HepG2 (cell line): Measurements from ENCODE around the gene GADD45A. TPM values are rescaled to one million over a fixed set of nuclear protein-coding genes. Genes with fewer than 3 reads are reported as not detected.

ENCODE experiments used
- ATAC-seq: fragments of 200-7000 bp; cut with Tn5 transposase; 3 replicates; pipeline ENCODE4 v1.9.1; 2020; ENCODE audit warnings: mild to moderate bottlenecking, moderate library complexity
- BruUV-seq: library from RNA; stranded (reverse); fragments of 400-500 nt; replicated peaks from 2 replicates; lab custom pipeline; 2021; lab: Mats Ljungman, UMichigan
- CTCF ChIA-PET: fragments of 300-600 bp; formaldehyde crosslinking; extraction: SDS; loops from one replicate; lab custom pipeline; 2021; ENCODE audit warnings: low total read pairs, inconsistent platforms, low intra/inter-chr PET ratio; lab: Yijun Ruan, JAX
- POLR2A ChIA-PET: fragments of 350-600 bp; sonication (Branson Sonifier 250); formaldehyde crosslinking; loops from one replicate; lab custom pipeline; 2020; ENCODE audit warnings: antibody characterized with exemption, inconsistent platforms; lab: Yijun Ruan, JAX
- DNase-seq: peaks from one replicate; pipeline ENCODE4 v3.0.0-alpha.2; 2015; ENCODE audit warnings: low spot score
- FAIRE-seq: peaks from 3 replicates; lab custom pipeline; 2011; peaks lifted over from hg19 to GRCh38; lab: Jason Lieb, UNC
- H2AFZ ChIP-seq: one replicate; pipeline ENCODE4 v1.6.1; 2011; ENCODE audit warnings: low read length, inconsistent platforms
- H3K27ac ChIP-seq: fragments of 300-600 bp; 3 replicates; pipeline ENCODE4 v1.8.0; 2011; ENCODE audit warnings: mixed run types, mild to moderate bottlenecking, mixed read lengths, low read length, inconsistent platforms; ENCODE audit not compliant: insufficient read depth; ENCODE audit errors: extremely low read length
- H3K27me3 ChIP-seq, 2 experiments: fragments of 200-600 bp in 1 of 2; 2 replicates in 1 of 2; 3 replicates in 1 of 2; pipeline versions ENCODE4 v1.6.0 to v1.8.0; 2011; ENCODE audit warnings: low read length in 2 of 2, mild to moderate bottlenecking in 2 of 2, moderate library complexity in 2 of 2, inconsistent platforms in 1 of 2; ENCODE audit not compliant: insufficient read depth in 2 of 2, control insufficient read depth in 1 of 2
- H3K36me3 ChIP-seq, 2 experiments: fragments of 200-600 bp in 1 of 2; replicated peaks in 1 of 2; 2 replicates in 1 of 2; 3 replicates in 1 of 2; pipeline versions ENCODE4 v1.5.1 to v1.8.0; 2011; ENCODE audit warnings: low read length in 2 of 2, inconsistent platforms in 1 of 2; ENCODE audit not compliant: insufficient read depth in 2 of 2, control insufficient read depth in 1 of 2
- H3K4me1 ChIP-seq: 2 replicates; pipeline ENCODE4 v1.5.1; 2012; ENCODE audit warnings: low read length, inconsistent platforms; ENCODE audit not compliant: insufficient read depth
- H3K4me2 ChIP-seq: 2 replicates; pipeline ENCODE4 v1.6.0; 2011; ENCODE audit warnings: low read depth, low read length, inconsistent platforms
- H3K4me3 ChIP-seq, 3 experiments: fragments of 200-600 bp in 1 of 3; sonication (generic), shearing (Covaris generic) in 1 of 3; replicated peaks in 1 of 3; 2 replicates each; pipeline ENCODE4 v1.5.1; 2011 to 2016; ENCODE audit warnings: low read length in 3 of 3, inconsistent platforms in 2 of 3, low read depth in 2 of 3, mild to moderate bottlenecking in 2 of 3, control low read depth in 1 of 3, mixed read lengths in 1 of 3; ENCODE audit not compliant: insufficient read depth in 1 of 3
- H3K79me2 ChIP-seq: one replicate; pipeline ENCODE4 v1.6.1; 2011; ENCODE audit warnings: low read length, inconsistent platforms; ENCODE audit not compliant: insufficient read depth
- H3K9ac ChIP-seq: 2 replicates; pipeline ENCODE4 v1.6.0; 2011; ENCODE audit warnings: mild to moderate bottlenecking, low read depth, low read length, inconsistent platforms; ENCODE audit not compliant: insufficient read depth
- H3K9me3 ChIP-seq: 2 replicates; pipeline ENCODE4 v1.5.1; 2012; ENCODE audit warnings: mild to moderate bottlenecking, low read length
- H4K20me1 ChIP-seq: 2 replicates; pipeline ENCODE4 v1.6.0; 2011; ENCODE audit warnings: inconsistent platforms, mild to moderate bottlenecking, low read length, moderate library complexity; ENCODE audit not compliant: insufficient read depth
- ELF3 ChIP-seq: IDR thresholded peaks from 2 replicates; pipeline ENCODE4 v1.6.1; 2016; ENCODE audit warnings: missing genetic modification reagents, missing compliant biosample characterization
- FOXK1 ChIP-seq: sonication (generic); formaldehyde crosslinking; IDR thresholded peaks from 2 replicates; pipeline ENCODE4 v1.4.0; 2020; ENCODE audit warnings: low read depth, missing genetic modification reagents, borderline replicate concordance
- GZF1 ChIP-seq: sonication (generic); formaldehyde crosslinking; IDR thresholded peaks from 2 replicates; pipeline ENCODE4 v1.5.1; 2020; ENCODE audit warnings: mild to moderate bottlenecking, missing genetic modification reagents
- IKZF4 ChIP-seq: sonication (generic); formaldehyde crosslinking; IDR thresholded peaks from 2 replicates; pipeline ENCODE4 v1.5.1; 2020; ENCODE audit warnings: borderline replicate concordance, mild to moderate bottlenecking, low read depth, missing genetic modification reagents; ENCODE audit errors: not compliant biosample characterization
- PHF21A ChIP-seq: sonication (generic); formaldehyde crosslinking; IDR thresholded peaks from 2 replicates; pipeline ENCODE4 v1.5.0; 2020; ENCODE audit warnings: mild to moderate bottlenecking, missing genetic modification reagents
- SALL1 ChIP-seq: sonication (generic); formaldehyde crosslinking; IDR thresholded peaks from 2 replicates; pipeline ENCODE4 v1.8.0; 2022; ENCODE audit warnings: mild to moderate bottlenecking, missing genetic modification reagents
- YY1 ChIP-seq: IDR thresholded peaks from 2 replicates; pipeline ENCODE4 v1.6.1; 2011; ENCODE audit warnings: low read length, low read depth, moderate library complexity, mild to moderate bottlenecking; ENCODE audit not compliant: insufficient read depth, insufficient replicate concordance
- ZMYM4 ChIP-seq: sonication (generic); formaldehyde crosslinking; IDR thresholded peaks from 2 replicates; pipeline ENCODE4 v1.8.1; 2023; ENCODE audit warnings: mild to moderate bottlenecking, missing genetic modification reagents
- ZNF550 ChIP-seq: sonication (generic); formaldehyde crosslinking; IDR thresholded peaks from 2 replicates; pipeline ENCODE4 v1.4.0; 2020; ENCODE audit warnings: mild to moderate bottlenecking, missing genetic modification reagents, borderline replicate concordance
- ZNF670 ChIP-seq: sonication (generic); formaldehyde crosslinking; IDR thresholded peaks from 2 replicates; pipeline ENCODE4 v1.8.0; 2022; ENCODE audit warnings: mild to moderate bottlenecking, missing genetic modification reagents, borderline replicate concordance
- ZSCAN12 ChIP-seq: sonication (generic); formaldehyde crosslinking; IDR thresholded peaks from 2 replicates; pipeline ENCODE4 v1.9.0; 2021; ENCODE audit warnings: mild to moderate bottlenecking, missing genetic modification reagents
- WGBS: methylation state at CpG from one replicate; pipeline ENCODE4 v1.1.6; 2017; ENCODE audit warnings: low lambda C conversion rate; 5-methylcytosine and 5-hydroxymethylcytosine counted together
- in situ Hi-C: cut with HindIII; loops from 2 replicates; pipeline ENCODE4 v1.10.0; 2017; ENCODE audit warnings: low pct_unique_long_range_greater_than_20kb; ENCODE audit not compliant: extremely low pct_ligation_motif_present
- intact Hi-C: fragments of 100-400 bp; cut with micrococcal nuclease; formaldehyde crosslinking; loops from one replicate; pipeline ENCODE4 v1.10.0; 2022; ENCODE audit not compliant: unreplicated experiment
- polyA plus RNA-seq, 8 experiments: library from polyadenylated mRNA; depleted of rRNA in 3 of 8; stranded (reverse) in 7 of 8; unstranded in 1 of 8; fragments of >200 nt; fragmentation: Illumina TruSeq in 4 of 8; extraction: Trizol in 4 of 8; gene quantifications; 2 replicates each; pipeline versions ENCODE4 v1.2.1 to v1.2.3, GENCODE V29; 2011 to 2016; ENCODE audit warnings: low read depth in 4 of 8, missing spikeins in 1 of 8, mixed read lengths in 1 of 8; ENCODE audit not compliant: insufficient read depth in 1 of 8
- total RNA-seq, 5 experiments: library from RNA; depleted of rRNA; stranded (reverse); fragments of >200 nt; fragmentation: Illumina TruSeq; extraction: Trizol; gene quantifications; 2 replicates each; pipeline ENCODE4 v1.2.3, GENCODE V29; 2016; ENCODE audit warnings: low read depth in 1 of 5
- TF ChIP-seq, protein P1 (sequence below): sonication (generic); formaldehyde crosslinking; IDR thresholded peaks from 2 replicates; pipeline ENCODE4 v1.4.0; 2020; ENCODE audit warnings: missing genetic modification reagents
- TF ChIP-seq, protein P2 (sequence below): sonication (generic); formaldehyde crosslinking; IDR thresholded peaks from 2 replicates; pipeline ENCODE4 v1.8.0; 2022; ENCODE audit warnings: mild to moderate bottlenecking, missing genetic modification reagents, moderate library complexity
- TF ChIP-seq, protein P3 (sequence below): sonication (generic); formaldehyde crosslinking; IDR thresholded peaks from 2 replicates; pipeline ENCODE4 v1.4.0; 2020; ENCODE audit warnings: missing genetic modification reagents
- TF ChIP-seq, protein P4 (sequence below): sonication (generic); formaldehyde crosslinking; IDR thresholded peaks from 2 replicates; pipeline ENCODE4 v1.4.0; 2020; ENCODE audit warnings: missing genetic modification reagents, mild to moderate bottlenecking, borderline replicate concordance
- TF ChIP-seq, protein P5 (sequence below): sonication (generic); formaldehyde crosslinking; IDR thresholded peaks from 2 replicates; pipeline ENCODE4 v1.8.0; 2022; ENCODE audit warnings: low read depth, missing genetic modification reagents

The GADD45A gene
- total and polyA plus RNA-seq, 2 of the 13 experiments (the other 11 are each of a cell fraction or from before 2014, with no cell fraction given), result 33.2 to 46.2 TPM

DNA sequence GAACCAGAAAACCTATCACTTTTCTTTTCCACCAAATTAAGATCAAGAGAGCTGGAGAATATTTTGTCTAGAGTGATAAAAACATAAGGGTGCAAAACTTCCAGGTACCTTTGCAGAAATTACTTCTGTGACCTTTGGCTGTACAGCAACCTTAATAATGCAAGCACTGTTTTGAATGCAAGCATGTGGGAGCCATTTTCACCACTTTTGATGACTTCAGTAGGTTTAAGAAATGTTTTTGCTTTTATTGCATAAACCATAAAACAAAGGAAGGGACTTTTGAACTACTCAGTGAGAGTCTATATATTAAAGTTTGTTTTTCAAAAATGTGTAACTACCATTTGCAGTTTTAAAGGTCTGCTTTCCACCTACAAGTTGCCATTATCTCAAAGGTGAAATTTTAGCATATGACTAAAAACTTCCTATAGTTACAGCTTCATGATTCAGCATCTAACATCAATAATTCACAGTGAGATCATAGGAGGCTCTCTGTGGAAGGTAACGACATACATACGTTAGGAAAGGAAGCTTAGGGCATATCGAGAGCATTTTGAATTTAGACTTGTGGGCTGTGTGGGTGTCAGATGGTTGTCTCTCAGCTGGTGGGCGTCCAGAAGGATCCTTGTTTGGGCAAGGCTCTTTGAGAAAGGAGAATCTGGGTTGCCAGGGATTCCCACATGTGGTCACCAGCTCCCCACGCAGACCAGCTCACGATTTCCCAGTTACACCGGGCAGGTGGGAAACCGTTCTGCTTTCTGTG, 1.1 kb upstream of the GADD45A start:
- peaks cover 54% of the 10 kb centered on the region for H3K4me1 ChIP-seq
- in situ Hi-C loops (loop anchor here (5.0 to 10.0 kb wide), 2 partner anchors 119 to 147 kb away; no protein-coding TSS in a partner anchor), intact Hi-C loops (loop anchor here (1.0 to 5.0 kb wide), 2 partner anchors 37 to 150 kb away; no protein-coding TSS in a partner anchor)
- peak overlapping the region; percentile 53 to 63 (median 62) for H3K4me3 ChIP-seq
- CTCF ChIA-PET, result no interaction called here
- DNase-seq (no peak), FAIRE-seq (no peak), ATAC-seq (no peak)
- H3K27ac ChIP-seq, result peak overlapping the region; percentile 49
- POLR2A ChIA-PET, result interaction anchor here (1.3 to 4.3 kb wide), 17 partner anchors 12 to 161 kb away, joined by 3 to 114 read pairs (median 11); no protein-coding TSS in a partner anchor
- 0% methylated on average over 6 of the region's 8 CpGs for WGBS
- H3K9ac ChIP-seq, result peak overlapping the region; percentile 71
- no peaks in the 10 kb centered on the region; a peak in 1 of 5 replicates for H3K27me3 ChIP-seq
- H3K36me3 ChIP-seq, result peaks cover 1 to 12% of the 10 kb centered on the region in 2 experiments; a peak in 2 of 5 replicates
- peaks cover 28% of the 10 kb centered on the region for H3K79me2 ChIP-seq
- peak overlapping the region; percentile 95 for H3K4me2 ChIP-seq
- H2AFZ ChIP-seq, result no peak overlapping the region
- BruUV-seq, result no TSS peak
- H4K20me1 ChIP-seq, result peaks cover 15% of the 10 kb centered on the region
- no peaks in the 10 kb centered on the region for H3K9me3 ChIP-seq
- TF ChIP-seq ZSCAN12 (CRISPR knock-in tag), result no peak
- no peak for TF ChIP-seq ZMYM4
- TF ChIP-seq, protein P1, sequence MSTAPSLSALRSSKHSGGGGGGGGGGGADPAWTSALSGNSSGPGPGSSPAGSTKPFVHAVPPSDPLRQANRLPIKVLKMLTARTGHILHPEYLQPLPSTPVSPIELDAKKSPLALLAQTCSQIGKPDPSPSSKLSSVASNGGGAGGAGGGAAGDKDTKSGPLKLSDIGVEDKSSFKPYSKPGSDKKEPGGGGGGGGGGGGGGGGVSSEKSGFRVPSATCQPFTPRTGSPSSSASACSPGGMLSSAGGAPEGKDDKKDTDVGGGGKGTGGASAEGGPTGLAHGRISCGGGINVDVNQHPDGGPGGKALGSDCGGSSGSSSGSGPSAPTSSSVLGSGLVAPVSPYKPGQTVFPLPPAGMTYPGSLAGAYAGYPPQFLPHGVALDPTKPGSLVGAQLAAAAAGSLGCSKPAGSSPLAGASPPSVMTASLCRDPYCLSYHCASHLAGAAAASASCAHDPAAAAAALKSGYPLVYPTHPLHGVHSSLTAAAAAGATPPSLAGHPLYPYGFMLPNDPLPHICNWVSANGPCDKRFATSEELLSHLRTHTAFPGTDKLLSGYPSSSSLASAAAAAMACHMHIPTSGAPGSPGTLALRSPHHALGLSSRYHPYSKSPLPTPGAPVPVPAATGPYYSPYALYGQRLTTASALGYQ (CRISPR knock-in tag), result no peak
- TF ChIP-seq ZNF670, result no peak
- TF ChIP-seq, protein P2, sequence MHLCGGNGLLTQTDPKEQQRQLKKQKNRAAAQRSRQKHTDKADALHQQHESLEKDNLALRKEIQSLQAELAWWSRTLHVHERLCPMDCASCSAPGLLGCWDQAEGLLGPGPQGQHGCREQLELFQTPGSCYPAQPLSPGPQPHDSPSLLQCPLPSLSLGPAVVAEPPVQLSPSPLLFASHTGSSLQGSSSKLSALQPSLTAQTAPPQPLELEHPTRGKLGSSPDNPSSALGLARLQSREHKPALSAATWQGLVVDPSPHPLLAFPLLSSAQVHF, result no peak
- TF ChIP-seq, protein P3, sequence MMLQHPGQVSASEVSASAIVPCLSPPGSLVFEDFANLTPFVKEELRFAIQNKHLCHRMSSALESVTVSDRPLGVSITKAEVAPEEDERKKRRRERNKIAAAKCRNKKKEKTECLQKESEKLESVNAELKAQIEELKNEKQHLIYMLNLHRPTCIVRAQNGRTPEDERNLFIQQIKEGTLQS (CRISPR knock-in tag), result no peak
- 0 out of 2 replicates have a peak, but pooled peaks have one; percentile 10 for TF ChIP-seq SALL1
- TF ChIP-seq, protein P4, sequence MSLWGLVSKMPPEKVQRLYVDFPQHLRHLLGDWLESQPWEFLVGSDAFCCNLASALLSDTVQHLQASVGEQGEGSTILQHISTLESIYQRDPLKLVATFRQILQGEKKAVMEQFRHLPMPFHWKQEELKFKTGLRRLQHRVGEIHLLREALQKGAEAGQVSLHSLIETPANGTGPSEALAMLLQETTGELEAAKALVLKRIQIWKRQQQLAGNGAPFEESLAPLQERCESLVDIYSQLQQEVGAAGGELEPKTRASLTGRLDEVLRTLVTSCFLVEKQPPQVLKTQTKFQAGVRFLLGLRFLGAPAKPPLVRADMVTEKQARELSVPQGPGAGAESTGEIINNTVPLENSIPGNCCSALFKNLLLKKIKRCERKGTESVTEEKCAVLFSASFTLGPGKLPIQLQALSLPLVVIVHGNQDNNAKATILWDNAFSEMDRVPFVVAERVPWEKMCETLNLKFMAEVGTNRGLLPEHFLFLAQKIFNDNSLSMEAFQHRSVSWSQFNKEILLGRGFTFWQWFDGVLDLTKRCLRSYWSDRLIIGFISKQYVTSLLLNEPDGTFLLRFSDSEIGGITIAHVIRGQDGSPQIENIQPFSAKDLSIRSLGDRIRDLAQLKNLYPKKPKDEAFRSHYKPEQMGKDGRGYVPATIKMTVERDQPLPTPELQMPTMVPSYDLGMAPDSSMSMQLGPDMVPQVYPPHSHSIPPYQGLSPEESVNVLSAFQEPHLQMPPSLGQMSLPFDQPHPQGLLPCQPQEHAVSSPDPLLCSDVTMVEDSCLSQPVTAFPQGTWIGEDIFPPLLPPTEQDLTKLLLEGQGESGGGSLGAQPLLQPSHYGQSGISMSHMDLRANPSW, result no peak
- TF ChIP-seq ZNF550 (CRISPR knock-in tag), result no peak
- TF ChIP-seq PHF21A (CRISPR knock-in tag), result no peak
- TF ChIP-seq, protein P5, sequence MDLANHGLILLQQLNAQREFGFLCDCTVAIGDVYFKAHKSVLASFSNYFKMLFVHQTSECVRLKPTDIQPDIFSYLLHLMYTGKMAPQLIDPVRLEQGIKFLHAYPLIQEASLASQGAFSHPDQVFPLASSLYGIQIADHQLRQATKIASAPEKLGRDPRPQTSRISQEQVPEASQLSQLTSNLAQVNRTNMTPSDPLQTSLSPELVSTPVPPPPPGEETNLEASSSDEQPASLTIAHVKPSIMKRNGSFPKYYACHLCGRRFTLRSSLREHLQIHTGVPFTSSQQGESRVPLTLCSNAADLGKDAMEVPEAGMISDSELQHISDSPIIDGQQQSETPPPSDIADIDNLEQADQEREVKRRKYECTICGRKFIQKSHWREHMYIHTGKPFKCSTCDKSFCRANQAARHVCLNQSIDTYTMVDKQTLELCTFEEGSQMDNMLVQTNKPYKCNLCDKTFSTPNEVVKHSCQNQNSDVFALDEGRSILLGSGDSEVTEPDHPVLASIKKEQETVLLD (CRISPR knock-in tag), result no peak
- TF ChIP-seq ELF3 (CRISPR knock-in tag), result no peak
- peak; percentile 22 for TF ChIP-seq YY1
- no peak for TF ChIP-seq GZF1 (CRISPR knock-in tag)
- TF ChIP-seq IKZF4 (CRISPR knock-in tag), result no peak
- no peak for TF ChIP-seq FOXK1
